Measurements from ENCODE around the gene SPATA31D1.

Gene SPATA31D1

DNA sequence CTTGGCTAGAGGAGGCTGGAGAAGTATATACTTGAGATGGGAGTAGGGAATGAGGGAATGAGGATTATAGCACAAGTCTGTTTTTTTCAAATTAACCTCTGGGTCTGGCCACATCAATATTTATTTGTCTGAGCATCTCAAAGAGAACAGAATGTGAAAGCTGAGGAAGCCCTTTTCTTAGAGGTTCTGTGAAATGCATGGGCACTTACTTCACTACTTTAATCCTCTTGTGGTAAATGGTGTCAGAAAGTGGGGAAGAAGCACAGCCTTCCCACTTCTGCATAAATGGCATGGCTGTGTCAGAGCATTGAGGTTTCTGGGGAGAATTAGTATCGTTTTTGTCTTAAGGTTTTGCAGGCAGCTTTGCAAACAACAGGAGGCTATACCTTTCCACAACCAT lies 48.6 kb downstream of the SPATA31D1 start:
- H3K27ac ChIP-seq (ENCODE audit: low read depth, low read length), result no peak overlapping the region
- no peaks in the 10 kb centered on the region for H3K9me2 ChIP-seq (replicated peaks; ENCODE audit: control insufficient read depth, low read length)
- H3K4me3 ChIP-seq (ENCODE audit: low read length), result no peak overlapping the region
- no peaks in the 10 kb centered on the region for H3K36me3 ChIP-seq (ENCODE audit: control insufficient read depth, low read length)
- no peaks in the 10 kb centered on the region for H4K20me1 ChIP-seq (ENCODE audit: control insufficient read depth, insufficient read depth, low read depth, low read length)
- H3K4me2 ChIP-seq (ENCODE audit: low read length), result no peak overlapping the region
- TF ChIP-seq EZH2phosphoT487 (IDR thresholded peaks at IDR 0.05; ENCODE audit: borderline replicate concordance, low read length) (no peak), CTCF (IDR thresholded peaks at IDR 0.05; ENCODE audit: low read depth, low read length, poor library complexity, severe bottlenecking) (no peak)
- no peaks in the 10 kb centered on the region for H3K27me3 ChIP-seq (ENCODE audit: control insufficient read depth, low read length)
- no peaks in the 10 kb centered on the region for H3K4me1 ChIP-seq (ENCODE audit: control insufficient read depth, low read length)
- no peaks in the 10 kb centered on the region for H3F3A ChIP-seq (ENCODE audit: control insufficient read depth, insufficient read depth)
- no peaks in the 10 kb centered on the region for H3K9me3 ChIP-seq (ENCODE audit: control insufficient read depth, insufficient read depth, low read length)
- no peaks in the 10 kb centered on the region for H3K79me2 ChIP-seq (ENCODE audit: control insufficient read depth, low read length)

- no peaks in the 10 kb centered on the region for H3K36me3 ChIP-seq (ENCODE audit: control insufficient read depth, low read length)
- H3F3A ChIP-seq (ENCODE audit: control insufficient read depth, insufficient read depth), result no peaks in the 10 kb centered on the region
- H3K4me2 ChIP-seq (ENCODE audit: low read length), result no peak overlapping the region
- H3K27me3 ChIP-seq (ENCODE audit: control insufficient read depth, low read length), result no peaks in the 10 kb centered on the region
- H4K20me1 ChIP-seq (ENCODE audit: control insufficient read depth, insufficient read depth, low read depth, low read length), result no peaks in the 10 kb centered on the region
- no peaks in the 10 kb centered on the region for H3K4me1 ChIP-seq (ENCODE audit: control insufficient read depth, low read length)
- TF ChIP-seq EZH2phosphoT487 (IDR thresholded peaks at IDR 0.05; ENCODE audit: borderline replicate concordance, low read length), result no peak
- no peaks in the 10 kb centered on the region for H3K9me3 ChIP-seq (ENCODE audit: control insufficient read depth, insufficient read depth, low read length)
- no peaks in the 10 kb centered on the region for H3K9me2 ChIP-seq (replicated peaks; ENCODE audit: control insufficient read depth, low read length)
- H3K4me3 ChIP-seq (ENCODE audit: low read length), result no peak overlapping the region
- H3K27ac ChIP-seq (ENCODE audit: low read depth, low read length), result no peak overlapping the region
- no peaks in the 10 kb centered on the region for H3K79me2 ChIP-seq (ENCODE audit: control insufficient read depth, low read length)
Observed at GRCh38 chr9:82038897-82039296, 50.3 kb downstream of the SPATA31D1 start.
